Measurements from ENCODE around the gene ALDOC. TPM values are rescaled to one million over a fixed set of nuclear protein-coding genes. Genes with fewer than 3 reads are reported as not detected.

Gene ALDOC
- total and polyA plus RNA-seq, 2 of the 13 experiments (the other 11 are each of a cell fraction or from before 2014, with no cell fraction given) = 15.4 to 60.9 TPM

GRCh38 chr17:28620010-28620409 is 43.3 kb upstream of the ALDOC start (continued):
- TF ChIP-seq ZNF800 (CRISPR knock-in tag; IDR thresholded peaks at IDR 0.05) (no peak), MTA3 (CRISPR knock-in tag; IDR thresholded peaks at IDR 0.05) (no peak), ZMYM4 (CRISPR knock-in tag; IDR thresholded peaks at IDR 0.05) (no peak), ZNF772 (CRISPR knock-in tag; IDR thresholded peaks at IDR 0.05) (no peak), BATF2 (CRISPR knock-in tag; IDR thresholded peaks at IDR 0.05) (no peak)

GRCh38 chr17:28618464-28618863 is 41.8 kb upstream of the ALDOC start:
- Histone ChIP-seq H3K27me3 (ENCODE audit: control insufficient read depth in 1 of 2, insufficient read depth in 2 of 2, low read length in 2 of 2) (no peaks in the 10 kb centered on the region), H4K20me1 (ENCODE audit: insufficient read depth, low read length) (no peaks in the 10 kb centered on the region), H3K36me3 (replicated peaks in 1 of 2; ENCODE audit: control insufficient read depth in 1 of 2, insufficient read depth in 2 of 2, low read length in 2 of 2) (peaks cover 49 to 88% of the 10 kb centered on the region in 2 experiments), H3K4me1 (ENCODE audit: insufficient read depth, low read length) (no peaks in the 10 kb centered on the region), H3K9me3 (ENCODE audit: low read length) (no peaks in the 10 kb centered on the region), H3K9ac (ENCODE audit: insufficient read depth, low read depth, low read length) (no peak overlapping the region), H3K79me2 (ENCODE audit: insufficient read depth, low read length) (no peaks in the 10 kb centered on the region), H3K4me3 (replicated peaks in 1 of 3; ENCODE audit: insufficient read depth in 1 of 3, low read depth in 2 of 3, low read length in 3 of 3) (no peak overlapping the region), H2AFZ (ENCODE audit: low read length) (no peak overlapping the region), H3K4me2 (ENCODE audit: low read depth, low read length) (no peak overlapping the region), H3K27ac (ENCODE audit: extremely low read length, insufficient read depth, low read length) (no peak overlapping the region)
- BruUV-seq (replicated peaks) = no TSS peak
- FAIRE-seq (no peak), DNase-seq (ENCODE audit: low spot score) (no peak), ATAC-seq (no peak)
- CTCF ChIA-PET (ENCODE audit: low intra/inter-chr PET ratio, low total read pairs) = no interaction called here
- POLR2A ChIA-PET = no interaction called here
- 84% methylated on average over 3 of the region's 3 CpGs for WGBS (ENCODE audit: low lambda C conversion rate)
- in situ Hi-C loops (cut with HindIII; ENCODE audit: extremely low pct_ligation_motif_present, low pct_unique_long_range_greater_than_20kb) (no loop called here), intact Hi-C loops (cut with micrococcal nuclease; ENCODE audit: unreplicated experiment) (no loop called here)
- TF ChIP-seq SCMH1 (CRISPR knock-in tag; IDR thresholded peaks at IDR 0.05; ENCODE audit: borderline replicate concordance) = no peak
